Thoracic aorta (tissue), 2 donors: ENCODE data around the gene PRDM16. TPM values are rescaled to one million over a fixed set of nuclear protein-coding genes. Genes with fewer than 3 reads are reported as not detected.
A peak's percentile ranks its signal among the peaks of the same experiment; 100 is the strongest.

Experiments used
- ATAC-seq: fragments of 150-250 bp; one replicate; pipeline ENCODE4 v1.8.0; 2017; ENCODE audit warnings: low read depth; ENCODE audit not compliant: insufficient number of reproducible peaks, low FRiP score
- DNase-seq: peaks from one replicate; pipeline ENCODE4 v3.0.0-alpha.2; 2020; ENCODE audit warnings: low spot score
- H3K27ac ChIP-seq, 2 donors: fragments of 200-600 bp; sonication (generic); 1 replicate in 1 of 2; 2 replicates in 1 of 2; pipeline ENCODE4 v1.5.1; 2016; ENCODE audit warnings: mild to moderate bottlenecking in 2 of 2, moderate library complexity in 2 of 2
- H3K27me3 ChIP-seq: fragments of 200-600 bp; sonication (generic); replicated peaks from 2 replicates; pipeline ENCODE4 v1.6.0; 2016; ENCODE audit warnings: mild to moderate bottlenecking; ENCODE audit not compliant: insufficient read depth
- H3K36me3 ChIP-seq: fragments of 200-600 bp; sonication (generic); one replicate; pipeline ENCODE4 v1.5.1; 2016
- H3K4me1 ChIP-seq, 2 donors: fragments of 200-600 bp; sonication (generic); 1 replicate in 1 of 2; 2 replicates in 1 of 2; pipeline versions ENCODE4 v1.5.1 to v1.6.0; 2016; ENCODE audit warnings: low read depth in 2 of 2, mild to moderate bottlenecking in 1 of 2; ENCODE audit not compliant: control insufficient read depth in 1 of 2
- H3K4me3 ChIP-seq: fragments of 200-600 bp; sonication (generic); 2 replicates; pipeline ENCODE4 v1.5.1; 2016; ENCODE audit warnings: mild to moderate bottlenecking
- H3K9me3 ChIP-seq: fragments of 200-600 bp; sonication (generic); 2 replicates; pipeline ENCODE4 v1.5.1; 2016
- total RNA-seq, 2 donors: library from RNA; depleted of rRNA; stranded (reverse); fragments of >200 nt; gene quantifications; one replicate each; pipeline versions ENCODE4 v1.1.0 to v1.2.3, GENCODE V29; 2016
- TF ChIP-seq, protein P1 (sequence below): fragments of 200-600 bp; sonication (generic); IDR thresholded peaks from one replicate; pipeline ENCODE4 v1.5.1; 2019; ENCODE audit warnings: antibody characterized with exemption

The PRDM16 gene
- total RNA-seq, 2 donors from 2014 or later = 68.9 to 85.4 TPM

DNA sequence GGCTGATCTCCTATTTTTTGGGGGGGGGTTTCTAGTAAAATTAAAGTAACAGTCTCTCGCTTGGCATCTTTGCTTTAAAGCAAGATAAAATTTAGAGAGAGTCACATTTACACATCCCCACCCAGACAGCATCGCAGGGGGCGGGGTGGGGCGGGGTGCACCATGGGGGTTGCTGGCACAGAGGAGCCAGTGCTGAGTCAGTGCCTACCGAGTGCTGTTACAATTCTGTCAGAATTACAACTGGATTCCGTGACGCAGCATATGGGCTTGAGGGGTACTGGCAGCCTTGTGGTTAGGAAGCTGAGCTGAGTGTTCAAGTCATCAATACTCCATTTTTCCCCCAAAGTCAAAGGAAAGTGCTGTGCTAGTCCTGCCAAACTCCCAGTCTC, 175.9 kb downstream of the PRDM16 start:
- DNase-seq (no peak), ATAC-seq (no peak)
- H3K36me3 ChIP-seq = peaks cover 9% of the 10 kb centered on the region
- H3K27me3 ChIP-seq = no peaks in the 10 kb centered on the region
- H3K9me3 ChIP-seq = no peaks in the 10 kb centered on the region
- H3K4me1 ChIP-seq = peaks cover 35 to 81% of the 10 kb centered on the region in 2 donors
- peak overlapping the region; percentile 25 to 60 for H3K27ac ChIP-seq
- TF ChIP-seq, protein P1, sequence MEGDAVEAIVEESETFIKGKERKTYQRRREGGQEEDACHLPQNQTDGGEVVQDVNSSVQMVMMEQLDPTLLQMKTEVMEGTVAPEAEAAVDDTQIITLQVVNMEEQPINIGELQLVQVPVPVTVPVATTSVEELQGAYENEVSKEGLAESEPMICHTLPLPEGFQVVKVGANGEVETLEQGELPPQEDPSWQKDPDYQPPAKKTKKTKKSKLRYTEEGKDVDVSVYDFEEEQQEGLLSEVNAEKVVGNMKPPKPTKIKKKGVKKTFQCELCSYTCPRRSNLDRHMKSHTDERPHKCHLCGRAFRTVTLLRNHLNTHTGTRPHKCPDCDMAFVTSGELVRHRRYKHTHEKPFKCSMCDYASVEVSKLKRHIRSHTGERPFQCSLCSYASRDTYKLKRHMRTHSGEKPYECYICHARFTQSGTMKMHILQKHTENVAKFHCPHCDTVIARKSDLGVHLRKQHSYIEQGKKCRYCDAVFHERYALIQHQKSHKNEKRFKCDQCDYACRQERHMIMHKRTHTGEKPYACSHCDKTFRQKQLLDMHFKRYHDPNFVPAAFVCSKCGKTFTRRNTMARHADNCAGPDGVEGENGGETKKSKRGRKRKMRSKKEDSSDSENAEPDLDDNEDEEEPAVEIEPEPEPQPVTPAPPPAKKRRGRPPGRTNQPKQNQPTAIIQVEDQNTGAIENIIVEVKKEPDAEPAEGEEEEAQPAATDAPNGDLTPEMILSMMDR = no peak
- H3K4me3 ChIP-seq = no peak overlapping the region

DNA sequence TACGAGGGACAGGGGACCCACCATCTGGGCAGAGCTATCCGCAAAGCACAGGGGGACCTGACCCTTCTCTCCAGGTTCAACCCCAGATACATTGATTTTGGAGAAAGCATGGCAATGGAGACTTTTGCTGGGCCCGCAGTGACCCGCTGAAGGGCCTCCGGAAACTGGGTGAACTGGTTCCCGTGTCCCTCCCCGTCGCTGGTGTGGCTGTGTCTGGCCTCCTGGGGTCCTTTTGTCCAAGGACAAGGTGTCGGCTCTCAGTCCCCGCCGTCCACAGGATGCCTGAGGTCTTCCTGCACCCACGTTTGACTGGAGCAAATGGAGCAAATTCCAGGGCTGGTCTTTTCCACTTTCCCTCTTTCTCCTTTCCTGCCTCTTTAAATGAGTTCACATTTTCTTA, 176.3 kb downstream of the PRDM16 start:
- peak overlapping the region; percentile 25 to 60 for H3K27ac ChIP-seq
- ATAC-seq (no peak), DNase-seq (no peak)
- no peaks in the 10 kb centered on the region for H3K9me3 ChIP-seq
- no peaks in the 10 kb centered on the region for H3K27me3 ChIP-seq
- H3K4me1 ChIP-seq = peaks cover 31 to 77% of the 10 kb centered on the region in 2 donors
- H3K4me3 ChIP-seq = no peak overlapping the region
- peaks cover 9% of the 10 kb centered on the region for H3K36me3 ChIP-seq
- TF ChIP-seq, protein P1 = no peak

DNA sequence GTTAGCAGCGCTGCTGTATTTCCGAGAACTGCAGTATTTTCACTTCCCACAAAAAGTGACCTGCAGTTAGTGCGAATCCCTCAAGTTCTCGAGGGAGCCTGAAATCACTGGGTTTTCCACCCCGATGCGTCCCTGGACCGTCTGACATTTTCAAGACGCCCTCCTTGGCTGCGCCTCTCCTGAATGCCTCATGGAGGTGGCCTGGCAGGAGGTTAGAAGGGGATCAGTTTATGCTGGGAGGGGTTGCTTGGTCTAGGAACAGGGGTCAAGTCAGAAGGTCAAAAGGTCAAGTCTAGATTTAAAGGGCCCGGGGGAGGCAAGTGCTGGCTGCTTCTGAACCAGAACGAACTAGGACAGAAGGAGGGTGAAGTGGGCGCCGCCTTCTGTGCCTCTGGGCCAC, 176.8 kb downstream of the PRDM16 start:
- H3K27ac ChIP-seq = peak overlapping the region; percentile 25 to 60
- no peaks in the 10 kb centered on the region for H3K27me3 ChIP-seq
- peaks cover 30 to 73% of the 10 kb centered on the region in 2 donors for H3K4me1 ChIP-seq
- DNase-seq = no peak
- no peak overlapping the region for H3K4me3 ChIP-seq
- no peaks in the 10 kb centered on the region for H3K9me3 ChIP-seq
- no peak for ATAC-seq
- TF ChIP-seq, protein P1 = no peak
- H3K36me3 ChIP-seq = peaks cover 9% of the 10 kb centered on the region

DNA sequence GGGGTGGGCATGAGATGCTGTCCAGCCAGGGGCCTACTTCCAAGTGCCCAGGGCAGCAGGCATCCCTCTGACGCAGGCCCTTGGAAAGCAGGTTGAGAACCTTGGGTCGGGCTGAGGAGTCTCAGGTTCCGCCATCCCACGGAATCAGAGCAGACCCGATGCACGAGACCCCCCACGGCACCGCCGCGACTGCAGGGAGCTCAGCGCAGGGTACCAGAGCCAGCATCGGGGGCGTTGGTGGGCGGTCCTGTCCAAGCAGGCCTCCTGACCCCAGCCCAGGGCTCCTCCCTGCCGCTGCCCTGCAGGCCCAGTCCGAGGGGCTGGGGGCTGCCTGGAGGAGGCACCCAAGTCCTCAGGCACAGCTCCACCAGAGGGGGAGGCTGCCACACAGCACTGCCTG, 177.2 kb downstream of the PRDM16 start:
- DNase-seq (no peak), ATAC-seq (no peak)
- peaks cover 25 to 68% of the 10 kb centered on the region in 2 donors for H3K4me1 ChIP-seq
- TF ChIP-seq, protein P1 = no peak
- H3K9me3 ChIP-seq = no peaks in the 10 kb centered on the region
- H3K27me3 ChIP-seq = no peaks in the 10 kb centered on the region
- peaks cover 9% of the 10 kb centered on the region for H3K36me3 ChIP-seq
- no peak overlapping the region for H3K4me3 ChIP-seq
- H3K27ac ChIP-seq = no peak overlapping the region

DNA sequence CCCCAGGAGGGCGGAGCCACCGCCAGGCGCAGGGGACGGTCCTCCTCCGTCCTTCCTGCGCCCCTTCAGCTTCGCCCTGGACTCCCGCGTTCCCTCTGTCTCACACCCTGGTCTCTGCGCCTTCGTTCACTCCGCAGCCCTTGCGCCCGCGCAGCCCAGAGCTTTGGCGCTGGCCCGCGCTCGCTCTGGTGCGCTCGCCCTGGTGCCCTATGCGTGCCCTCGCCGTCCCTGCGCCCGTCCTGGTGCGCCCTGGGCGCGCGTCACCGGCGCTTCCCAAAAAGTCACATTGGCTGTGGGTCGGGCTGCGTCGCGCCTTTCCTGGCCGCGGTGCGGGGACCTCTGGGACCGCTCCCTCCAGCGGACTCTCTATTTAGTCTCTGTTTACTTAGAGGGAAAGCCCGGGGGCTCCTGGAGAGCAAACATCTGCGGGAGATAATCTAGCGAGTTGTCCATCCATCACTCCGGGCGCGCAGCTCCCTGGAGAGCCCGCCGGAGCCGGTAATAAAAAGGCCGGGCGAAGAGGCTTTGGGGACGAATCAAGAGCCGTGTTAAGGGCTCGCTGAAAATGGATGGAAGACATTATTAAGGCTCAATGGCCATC, 178.6 kb downstream of the PRDM16 start:
- H3K27me3 ChIP-seq = no peaks in the 10 kb centered on the region
- TF ChIP-seq, protein P1 = no peak
- ATAC-seq = no peak
- H3K36me3 ChIP-seq = peaks cover 4% of the 10 kb centered on the region
- H3K4me3 ChIP-seq = no peak overlapping the region
- no peak overlapping the region for H3K27ac ChIP-seq
- H3K9me3 ChIP-seq = no peaks in the 10 kb centered on the region
- DNase-seq = no peak
- H3K4me1 ChIP-seq = peaks cover 16 to 55% of the 10 kb centered on the region in 2 donors
